ENCODE results near the gene ENO1. TPM values are rescaled to one million over a fixed set of nuclear protein-coding genes. Genes with fewer than 3 reads are reported as not detected.

ENO1 gene
- total and polyA plus RNA-seq, 9 of the 15 experiments (the other 6 are each of a cell fraction or from before 2014, with no cell fraction given) = 2,249 to 7,472 (median 2,868) TPM

DNA sequence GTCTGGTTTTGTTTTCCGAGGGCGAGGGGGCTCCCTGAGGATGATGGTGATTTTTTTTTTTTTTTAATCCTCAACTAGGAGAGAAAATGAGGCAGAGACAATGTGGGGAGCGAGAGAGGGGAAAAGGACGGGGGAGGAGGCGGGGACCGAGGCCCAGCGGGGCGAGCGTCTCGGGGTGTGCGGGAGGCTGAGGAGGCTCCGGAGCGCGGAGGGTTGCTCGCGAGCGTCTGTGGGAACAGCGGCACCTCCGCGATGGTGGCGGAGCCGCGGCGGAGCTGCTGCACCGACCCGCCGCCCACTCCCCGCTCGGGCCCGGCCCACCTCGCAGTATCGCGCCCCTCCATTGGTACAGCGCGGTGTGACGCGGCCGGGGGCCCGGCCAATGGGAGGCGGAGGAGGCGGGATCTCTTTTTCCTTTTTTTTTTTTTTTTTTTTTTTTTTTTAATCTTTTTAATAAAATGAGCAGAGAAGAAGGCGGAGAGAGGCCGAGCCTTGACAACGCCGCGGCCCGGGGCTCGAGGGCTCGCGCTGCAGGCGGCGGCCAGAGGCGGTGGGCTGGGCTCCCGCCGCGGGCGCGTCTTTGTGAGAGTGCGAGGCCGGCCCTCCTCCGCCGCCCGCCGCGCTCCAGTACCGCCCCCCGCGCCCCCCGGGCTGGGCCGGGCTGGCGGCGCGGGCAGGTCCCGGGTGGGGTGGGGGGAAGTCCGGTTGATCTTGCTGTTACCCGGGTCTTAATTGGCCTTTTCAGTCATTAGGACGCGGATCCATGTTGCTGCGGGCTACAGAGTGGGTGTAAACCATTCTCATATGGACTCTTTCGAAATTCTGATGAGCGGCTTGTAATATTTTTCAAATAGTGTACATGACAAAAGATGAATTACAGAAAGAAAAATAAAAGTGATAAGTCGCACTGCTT is 60.8 kb downstream of the ENO1 start, which contains the start of gene RERE (continued):
- TF ChIP-seq, protein P1, sequence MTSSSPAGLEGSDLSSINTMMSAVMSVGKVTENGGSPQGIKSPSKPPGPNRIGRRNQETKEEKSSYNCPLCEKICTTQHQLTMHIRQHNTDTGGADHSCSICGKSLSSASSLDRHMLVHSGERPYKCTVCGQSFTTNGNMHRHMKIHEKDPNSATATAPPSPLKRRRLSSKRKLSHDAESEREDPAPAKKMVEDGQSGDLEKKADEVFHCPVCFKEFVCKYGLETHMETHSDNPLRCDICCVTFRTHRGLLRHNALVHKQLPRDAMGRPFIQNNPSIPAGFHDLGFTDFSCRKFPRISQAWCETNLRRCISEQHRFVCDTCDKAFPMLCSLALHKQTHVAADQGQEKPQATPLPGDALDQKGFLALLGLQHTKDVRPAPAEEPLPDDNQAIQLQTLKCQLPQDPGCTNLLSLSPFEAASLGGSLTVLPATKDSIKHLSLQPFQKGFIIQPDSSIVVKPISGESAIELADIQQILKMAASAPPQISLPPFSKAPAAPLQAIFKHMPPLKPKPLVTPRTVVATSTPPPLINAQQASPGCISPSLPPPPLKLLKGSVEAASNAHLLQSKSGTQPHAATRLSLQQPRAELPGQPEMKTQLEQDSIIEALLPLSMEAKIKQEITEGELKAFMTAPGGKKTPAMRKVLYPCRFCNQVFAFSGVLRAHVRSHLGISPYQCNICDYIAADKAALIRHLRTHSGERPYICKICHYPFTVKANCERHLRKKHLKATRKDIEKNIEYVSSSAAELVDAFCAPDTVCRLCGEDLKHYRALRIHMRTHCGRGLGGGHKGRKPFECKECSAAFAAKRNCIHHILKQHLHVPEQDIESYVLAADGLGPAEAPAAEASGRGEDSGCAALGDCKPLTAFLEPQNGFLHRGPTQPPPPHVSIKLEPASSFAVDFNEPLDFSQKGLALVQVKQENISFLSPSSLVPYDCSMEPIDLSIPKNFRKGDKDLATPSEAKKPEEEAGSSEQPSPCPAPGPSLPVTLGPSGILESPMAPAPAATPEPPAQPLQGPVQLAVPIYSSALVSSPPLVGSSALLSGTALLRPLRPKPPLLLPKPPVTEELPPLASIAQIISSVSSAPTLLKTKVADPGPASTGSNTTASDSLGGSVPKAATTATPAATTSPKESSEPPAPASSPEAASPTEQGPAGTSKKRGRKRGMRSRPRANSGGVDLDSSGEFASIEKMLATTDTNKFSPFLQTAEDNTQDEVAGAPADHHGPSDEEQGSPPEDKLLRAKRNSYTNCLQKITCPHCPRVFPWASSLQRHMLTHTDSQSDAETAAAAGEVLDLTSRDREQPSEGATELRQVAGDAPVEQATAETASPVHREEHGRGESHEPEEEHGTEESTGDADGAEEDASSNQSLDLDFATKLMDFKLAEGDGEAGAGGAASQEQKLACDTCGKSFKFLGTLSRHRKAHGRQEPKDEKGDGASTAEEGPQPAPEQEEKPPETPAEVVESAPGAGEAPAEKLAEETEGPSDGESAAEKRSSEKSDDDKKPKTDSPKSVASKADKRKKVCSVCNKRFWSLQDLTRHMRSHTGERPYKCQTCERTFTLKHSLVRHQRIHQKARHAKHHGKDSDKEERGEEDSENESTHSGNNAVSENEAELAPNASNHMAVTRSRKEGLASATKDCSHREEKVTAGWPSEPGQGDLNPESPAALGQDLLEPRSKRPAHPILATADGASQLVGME (CRISPR knock-in tag; IDR thresholded peaks at IDR 0.05) = no peak
- TF ChIP-seq BDP1 (IDR thresholded peaks at IDR 0.05; ENCODE audit: insufficient read depth, insufficient read length) (no peak), ZNF830 (CRISPR knock-in tag; IDR thresholded peaks at IDR 0.05) (no peak), CHD1 (IDR thresholded peaks at IDR 0.05; ENCODE audit: low read length) (peak; percentile 55), NELFE (IDR thresholded peaks at IDR 0.05; ENCODE audit: insufficient read depth, insufficient read length) (peak; percentile 23), NCOA6 (IDR thresholded peaks at IDR 0.05) (no peak), GTF2A2 (tag; IDR thresholded peaks at IDR 0.05) (no peak), SP2 (IDR thresholded peaks at IDR 0.05; ENCODE audit: extremely low read depth, low read depth, low read length, poor library complexity, severe bottlenecking) (peak; percentile 42), KAT7 (CRISPR knock-in tag; IDR thresholded peaks at IDR 0.05; ENCODE audit: borderline replicate concordance) (no peak), EGR1 (conservative IDR thresholded peaks at IDR 0.05) (peak; percentile 91), SMAD1 (IDR thresholded peaks at IDR 0.05; ENCODE audit: low read depth, low read length, partially characterized antibody) (peak; percentile 79), ZNF232 (CRISPR knock-in tag; IDR thresholded peaks at IDR 0.05) (no peak), NFE2 (IDR thresholded peaks at IDR 0.05; ENCODE audit: low read depth) (no peak), ZKSCAN8 (CRISPR knock-in tag; IDR thresholded peaks at IDR 0.05) (no peak), MAFF (IDR thresholded peaks at IDR 0.05; ENCODE audit: low read length) (no peak), BCL6 (CRISPR knock-in tag; IDR thresholded peaks at IDR 0.05) (no peak)
- TF ChIP-seq, protein P2, sequence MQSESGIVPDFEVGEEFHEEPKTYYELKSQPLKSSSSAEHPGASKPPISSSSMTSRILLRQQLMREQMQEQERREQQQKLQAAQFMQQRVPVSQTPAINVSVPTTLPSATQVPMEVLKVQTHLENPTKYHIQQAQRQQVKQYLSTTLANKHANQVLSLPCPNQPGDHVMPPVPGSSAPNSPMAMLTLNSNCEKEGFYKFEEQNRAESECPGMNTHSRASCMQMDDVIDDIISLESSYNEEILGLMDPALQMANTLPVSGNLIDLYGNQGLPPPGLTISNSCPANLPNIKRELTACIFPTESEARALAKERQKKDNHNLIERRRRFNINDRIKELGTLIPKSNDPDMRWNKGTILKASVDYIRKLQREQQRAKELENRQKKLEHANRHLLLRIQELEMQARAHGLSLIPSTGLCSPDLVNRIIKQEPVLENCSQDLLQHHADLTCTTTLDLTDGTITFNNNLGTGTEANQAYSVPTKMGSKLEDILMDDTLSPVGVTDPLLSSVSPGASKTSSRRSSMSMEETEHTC (IDR thresholded peaks at IDR 0.05) = no peak
- TF ChIP-seq, protein P3, sequence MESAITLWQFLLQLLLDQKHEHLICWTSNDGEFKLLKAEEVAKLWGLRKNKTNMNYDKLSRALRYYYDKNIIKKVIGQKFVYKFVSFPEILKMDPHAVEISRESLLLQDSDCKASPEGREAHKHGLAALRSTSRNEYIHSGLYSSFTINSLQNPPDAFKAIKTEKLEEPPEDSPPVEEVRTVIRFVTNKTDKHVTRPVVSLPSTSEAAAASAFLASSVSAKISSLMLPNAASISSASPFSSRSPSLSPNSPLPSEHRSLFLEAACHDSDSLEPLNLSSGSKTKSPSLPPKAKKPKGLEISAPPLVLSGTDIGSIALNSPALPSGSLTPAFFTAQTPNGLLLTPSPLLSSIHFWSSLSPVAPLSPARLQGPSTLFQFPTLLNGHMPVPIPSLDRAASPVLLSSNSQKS (CRISPR knock-in tag; IDR thresholded peaks at IDR 0.05) = no peak
- TF ChIP-seq, protein P4, sequence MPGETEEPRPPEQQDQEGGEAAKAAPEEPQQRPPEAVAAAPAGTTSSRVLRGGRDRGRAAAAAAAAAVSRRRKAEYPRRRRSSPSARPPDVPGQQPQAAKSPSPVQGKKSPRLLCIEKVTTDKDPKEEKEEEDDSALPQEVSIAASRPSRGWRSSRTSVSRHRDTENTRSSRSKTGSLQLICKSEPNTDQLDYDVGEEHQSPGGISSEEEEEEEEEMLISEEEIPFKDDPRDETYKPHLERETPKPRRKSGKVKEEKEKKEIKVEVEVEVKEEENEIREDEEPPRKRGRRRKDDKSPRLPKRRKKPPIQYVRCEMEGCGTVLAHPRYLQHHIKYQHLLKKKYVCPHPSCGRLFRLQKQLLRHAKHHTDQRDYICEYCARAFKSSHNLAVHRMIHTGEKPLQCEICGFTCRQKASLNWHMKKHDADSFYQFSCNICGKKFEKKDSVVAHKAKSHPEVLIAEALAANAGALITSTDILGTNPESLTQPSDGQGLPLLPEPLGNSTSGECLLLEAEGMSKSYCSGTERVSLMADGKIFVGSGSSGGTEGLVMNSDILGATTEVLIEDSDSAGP (CRISPR knock-in tag; IDR thresholded peaks at IDR 0.05) = no peak; the same call in 1 of the 2 replicates
